Measurements from ENCODE around the gene RAMP1.

Gene RAMP1

DNA sequence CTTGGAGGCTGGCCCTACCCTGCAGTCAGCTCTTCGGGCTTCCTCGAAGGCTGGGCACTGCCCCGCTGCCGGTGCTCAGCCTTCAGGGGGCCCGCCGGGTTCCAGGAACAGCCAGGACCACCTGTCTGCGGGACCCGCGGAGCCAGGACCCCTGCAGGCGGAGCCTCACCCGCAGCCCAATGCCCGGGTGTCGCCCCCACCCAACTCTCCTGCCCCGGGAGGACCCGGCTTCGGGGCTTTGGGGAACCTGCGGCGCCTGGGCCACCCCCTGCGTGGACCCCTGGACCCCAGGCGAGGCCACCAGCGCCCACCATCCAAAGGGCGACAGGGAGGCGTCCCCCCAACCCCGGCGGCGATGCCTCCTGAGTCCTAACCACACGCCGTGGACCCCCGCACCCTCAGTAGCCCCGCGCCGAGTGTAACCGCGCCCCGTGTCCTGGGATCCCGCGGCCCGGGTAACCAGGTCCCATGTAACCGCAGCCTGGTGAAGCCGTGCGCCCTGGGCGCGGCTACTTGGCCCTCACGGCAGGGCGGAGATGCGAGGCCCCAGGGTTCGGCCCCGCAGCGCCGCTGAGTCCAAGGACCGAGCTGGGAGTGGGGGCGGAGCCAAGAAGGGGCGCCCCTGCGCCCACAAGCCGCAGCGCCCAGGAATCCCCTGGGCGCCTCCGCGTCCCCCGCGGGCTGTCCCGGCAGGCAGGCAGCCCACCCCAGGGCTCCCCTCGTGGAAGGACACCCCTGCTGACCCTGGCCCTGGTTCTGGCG, 96.4 kb downstream of the RAMP1 start:
- DNase-seq = no peak

DNA sequence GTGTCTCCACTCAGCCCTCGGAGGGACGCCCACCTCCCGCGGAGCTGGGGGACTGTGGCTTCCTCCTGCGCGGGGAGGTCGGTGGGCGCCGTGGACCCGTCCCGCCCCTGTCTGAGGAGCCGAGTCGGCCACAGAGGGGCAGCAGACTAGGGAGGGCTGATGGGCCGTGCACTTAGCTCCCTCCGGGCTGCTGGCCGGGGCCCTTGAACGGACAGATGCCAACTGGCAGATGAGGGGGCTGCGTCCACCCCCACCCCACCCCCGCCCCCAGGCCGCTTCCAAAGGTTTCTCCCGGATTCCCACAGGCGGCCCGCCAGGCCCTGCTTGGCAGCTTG, 96.9 kb downstream of the RAMP1 start:
- DNase-seq = no peak

DNA sequence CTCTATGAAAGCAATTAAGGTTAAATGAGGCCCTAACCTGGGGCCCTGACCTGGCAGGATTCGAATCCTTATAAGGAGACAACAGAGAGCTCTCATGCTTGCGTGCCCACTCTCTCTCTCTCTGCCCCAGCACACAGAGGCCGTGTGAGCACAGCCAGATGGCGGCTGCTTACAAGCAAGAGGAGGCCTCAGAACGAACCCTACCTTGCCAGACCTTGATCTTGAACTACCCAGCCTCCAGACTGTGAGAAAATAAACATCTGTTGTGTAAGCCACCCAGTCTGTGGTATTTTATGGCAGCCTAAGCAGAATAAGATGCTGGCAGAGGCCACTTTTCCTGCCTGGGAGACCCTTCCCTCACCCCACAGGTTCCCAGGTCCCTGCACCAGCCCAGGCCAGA, 102.2 kb downstream of the RAMP1 start:
- no peak for DNase-seq
